ENCODE results near the gene RAPGEF1. TPM values are rescaled to one million over a fixed set of nuclear protein-coding genes. Genes with fewer than 3 reads are reported as not detected.
"Not testable (repeated sequence)": the region's sequence is repeated elsewhere in the genome, so short reads cannot be mapped to it uniquely, and the experiment has no call there.

Gene RAPGEF1
- total and polyA plus RNA-seq, 7 donors, result 72.3 to 319 (median 268) TPM

DNA sequence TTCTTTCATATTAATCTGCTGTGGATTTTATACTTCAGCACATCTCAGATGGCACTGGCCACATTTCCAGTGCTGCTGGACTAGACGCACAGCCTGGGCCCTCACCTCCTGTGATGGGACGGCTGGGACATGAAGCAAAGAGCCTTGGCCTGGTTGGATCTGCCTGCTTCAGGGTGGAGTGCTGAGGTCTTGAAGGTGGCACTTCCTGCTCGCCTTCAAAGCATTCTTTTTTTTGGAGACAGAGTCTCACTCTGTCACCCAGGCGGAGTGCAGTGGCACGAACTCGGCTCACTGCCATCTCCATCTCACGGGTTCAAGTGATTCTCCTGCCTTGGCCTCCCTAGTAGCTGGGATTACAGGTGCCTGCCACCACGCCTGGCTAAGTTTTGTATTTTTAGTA lies 73.1 kb downstream of the RAPGEF1 start:
- H3K4me1 ChIP-seq, result peaks cover 54% of the 10 kb centered on the region
- DNase-seq, result no peak
- H3K36me3 ChIP-seq (ENCODE audit: insufficient read depth in 1 of 2, low read depth in 1 of 2), result no peaks in the 10 kb centered on the region
- 94 to 96% (median 94%) methylated on average over 8 of the region's 8 CpGs for WGBS, 3 donors
- ATAC-seq, result no peak
- no peaks in the 10 kb centered on the region for H3K27me3 ChIP-seq (ENCODE audit: insufficient read depth in 3 of 3, low read length in 2 of 3)
- intact Hi-C loops (cut with DNase I), result no loop called here
- H3K9me3 ChIP-seq, result no peaks in the 10 kb centered on the region
- TF ChIP-seq, protein P1, sequence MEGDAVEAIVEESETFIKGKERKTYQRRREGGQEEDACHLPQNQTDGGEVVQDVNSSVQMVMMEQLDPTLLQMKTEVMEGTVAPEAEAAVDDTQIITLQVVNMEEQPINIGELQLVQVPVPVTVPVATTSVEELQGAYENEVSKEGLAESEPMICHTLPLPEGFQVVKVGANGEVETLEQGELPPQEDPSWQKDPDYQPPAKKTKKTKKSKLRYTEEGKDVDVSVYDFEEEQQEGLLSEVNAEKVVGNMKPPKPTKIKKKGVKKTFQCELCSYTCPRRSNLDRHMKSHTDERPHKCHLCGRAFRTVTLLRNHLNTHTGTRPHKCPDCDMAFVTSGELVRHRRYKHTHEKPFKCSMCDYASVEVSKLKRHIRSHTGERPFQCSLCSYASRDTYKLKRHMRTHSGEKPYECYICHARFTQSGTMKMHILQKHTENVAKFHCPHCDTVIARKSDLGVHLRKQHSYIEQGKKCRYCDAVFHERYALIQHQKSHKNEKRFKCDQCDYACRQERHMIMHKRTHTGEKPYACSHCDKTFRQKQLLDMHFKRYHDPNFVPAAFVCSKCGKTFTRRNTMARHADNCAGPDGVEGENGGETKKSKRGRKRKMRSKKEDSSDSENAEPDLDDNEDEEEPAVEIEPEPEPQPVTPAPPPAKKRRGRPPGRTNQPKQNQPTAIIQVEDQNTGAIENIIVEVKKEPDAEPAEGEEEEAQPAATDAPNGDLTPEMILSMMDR (IDR thresholded peaks at IDR 0.05), result no peak
- no peak overlapping the region for H3K4me3 ChIP-seq
- peak overlapping the region; percentile 64 for H3K27ac ChIP-seq

DNA sequence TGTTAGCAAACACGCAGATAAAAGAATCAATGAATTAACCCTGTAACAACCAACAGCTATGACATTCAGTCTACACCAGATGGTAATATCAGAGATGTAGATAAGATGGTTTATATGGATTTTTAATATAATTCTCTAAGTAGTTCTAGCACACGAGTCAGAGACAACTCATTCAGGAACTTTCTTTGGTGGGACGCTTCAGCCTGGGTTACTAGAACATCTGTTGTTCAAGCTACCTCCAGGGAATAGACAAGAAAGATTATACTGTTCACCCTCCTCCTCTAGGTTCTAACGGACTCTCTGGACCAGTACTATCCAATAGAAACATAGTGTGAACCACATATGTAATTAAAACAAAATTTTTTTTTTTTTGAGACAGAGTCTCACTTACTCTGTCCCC lies 73.8 kb downstream of the RAPGEF1 start:
- Histone ChIP-seq H3K4me1 (peaks cover 49% of the 10 kb centered on the region), H3K27ac (no peak overlapping the region)
- intact Hi-C loops (cut with DNase I), result no loop called here

DNA sequence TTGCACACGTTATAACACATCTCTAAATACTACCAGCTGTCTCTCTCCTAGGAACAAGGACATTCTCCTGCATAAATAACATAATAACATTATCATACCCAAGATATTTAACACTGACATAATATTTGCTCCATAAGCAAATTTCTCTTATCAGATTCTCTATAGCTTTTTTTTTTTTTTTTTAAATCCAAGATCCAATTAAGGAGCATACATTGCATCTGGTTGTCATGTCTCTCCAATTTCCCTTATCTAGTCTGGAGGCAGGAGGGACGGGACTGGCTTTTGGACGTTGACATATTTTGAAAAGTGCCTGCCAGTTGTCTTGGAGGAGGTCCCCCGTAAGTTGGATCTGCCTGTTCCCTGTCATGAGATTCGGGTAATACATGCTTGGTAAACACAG lies 76.6 kb downstream of the RAPGEF1 start:
- Histone ChIP-seq H3K27me3 (ENCODE audit: insufficient read depth in 3 of 3, low read length in 2 of 3) (no peaks in the 10 kb centered on the region), H3K36me3 (ENCODE audit: insufficient read depth in 1 of 2, low read depth in 1 of 2) (no peaks in the 10 kb centered on the region), H3K27ac (no peak overlapping the region), H3K4me1 (peaks cover 46% of the 10 kb centered on the region), H3K9me3 (no peaks in the 10 kb centered on the region), H3K4me3 (no peak overlapping the region)
- ATAC-seq (no peak), DNase-seq (no peak)
- 37 to 59% (median 47%) methylated on average over 5 of the region's 5 CpGs for WGBS, 3 donors
- intact Hi-C loops (cut with DNase I), result loop anchor here in 1 of 2 donors (5.0 kb wide), 1 partner anchor 41 kb away; no protein-coding TSS in a partner anchor
- TF ChIP-seq, protein P1 (IDR thresholded peaks at IDR 0.05), result no peak

More for the DNA sequence above, 73.8 kb downstream of the RAPGEF1 start:
- DNase-seq (no peak), ATAC-seq (no peak)
- TF ChIP-seq, protein P1 (IDR thresholded peaks at IDR 0.05), result no peak
- Histone ChIP-seq H3K36me3 (ENCODE audit: insufficient read depth in 1 of 2, low read depth in 1 of 2) (no peaks in the 10 kb centered on the region), H3K4me3 (no peak overlapping the region), H3K9me3 (no peaks in the 10 kb centered on the region), H3K27me3 (ENCODE audit: insufficient read depth in 3 of 3, low read length in 2 of 3) (no peaks in the 10 kb centered on the region)
- 50 to 65% (median 50%) methylated on average over 4 of the region's 4 CpGs for WGBS, 3 donors

DNA sequence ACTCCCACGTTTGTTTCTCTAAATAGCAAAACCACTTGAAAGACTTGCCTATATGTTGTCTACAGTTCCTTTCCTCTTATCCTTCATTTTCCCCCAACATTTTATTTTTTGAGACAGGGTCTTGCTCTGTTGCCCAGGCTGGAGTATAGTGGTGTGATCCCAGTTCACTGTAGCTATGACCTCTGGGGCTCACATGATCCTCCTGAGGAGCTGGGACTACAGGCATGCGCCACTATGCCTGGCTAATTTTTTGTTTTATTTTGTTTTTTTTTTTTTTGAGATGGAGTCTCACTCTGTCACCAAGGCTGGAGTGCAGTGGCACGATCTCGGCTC lies 77.6 kb downstream of the RAPGEF1 start:
- 74 to 90% (median 85%) methylated on average over 4 of the region's 4 CpGs for WGBS, 3 donors
- not testable (repeated sequence) for DNase-seq; H3K36me3 ChIP-seq (ENCODE audit: insufficient read depth in 1 of 2, low read depth in 1 of 2); H3K27me3 ChIP-seq (ENCODE audit: insufficient read depth in 3 of 3, low read length in 2 of 3); H3K4me3 ChIP-seq; ATAC-seq; H3K9me3 ChIP-seq
- intact Hi-C loops (cut with DNase I), result loop anchor here in 1 of 2 donors (5.0 kb wide), 1 partner anchor 40 kb away; no protein-coding TSS in a partner anchor
- peaks cover 46% of the 10 kb centered on the region for H3K4me1 ChIP-seq
- peak overlapping the region; percentile 1 for H3K27ac ChIP-seq

DNA sequence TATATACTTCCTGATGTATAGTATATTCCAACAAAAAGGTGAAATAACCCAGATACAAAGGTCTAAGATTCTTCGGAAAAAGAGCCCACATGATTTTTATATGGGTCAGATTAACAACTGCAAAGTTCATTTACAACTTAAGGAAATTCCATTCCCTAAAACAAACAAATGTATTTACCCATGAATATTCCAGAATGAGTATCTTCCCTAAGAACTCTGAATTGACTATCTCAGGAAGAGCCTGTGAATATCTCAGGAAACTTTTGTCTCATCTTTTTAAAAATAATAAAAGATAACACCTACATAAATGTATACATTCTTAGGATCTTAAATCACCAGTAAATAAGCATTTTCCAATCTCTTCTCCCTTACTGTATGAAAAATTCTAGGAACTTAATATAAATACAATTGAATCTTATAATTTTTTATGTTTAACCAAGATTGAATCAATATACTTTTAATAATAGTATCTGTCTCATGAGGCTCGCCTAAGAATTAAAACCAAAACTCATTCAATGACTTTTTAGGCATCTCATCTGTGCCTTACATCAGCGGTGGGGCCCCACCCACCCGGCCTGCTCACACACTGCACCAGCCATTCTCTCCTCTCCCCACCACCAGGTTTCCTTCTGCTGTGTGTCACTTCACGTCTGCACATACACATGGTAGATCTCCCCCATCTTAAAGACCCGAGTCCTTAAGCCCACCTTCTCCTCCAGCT lies 78.1 kb downstream of the RAPGEF1 start:
- no peaks in the 10 kb centered on the region for H3K27me3 ChIP-seq (ENCODE audit: insufficient read depth in 3 of 3, low read length in 2 of 3)
- TF ChIP-seq, protein P1 (IDR thresholded peaks at IDR 0.05), result no peak
- intact Hi-C loops (cut with DNase I), result loop anchor here in 1 of 2 donors (5.0 kb wide), 1 partner anchor 39 kb away; no protein-coding TSS in a partner anchor
- H3K4me1 ChIP-seq, result peaks cover 44% of the 10 kb centered on the region
- 77 to 87% (median 79%) methylated on average over 6 of the region's 6 CpGs for WGBS, 3 donors
- ATAC-seq (no peak), DNase-seq (no peak)
- H3K36me3 ChIP-seq (ENCODE audit: insufficient read depth in 1 of 2, low read depth in 1 of 2), result no peaks in the 10 kb centered on the region
- H3K9me3 ChIP-seq, result no peaks in the 10 kb centered on the region
- peak overlapping the region; percentile 1 for H3K27ac ChIP-seq
- H3K4me3 ChIP-seq, result no peak overlapping the region

All from psoas muscle (tissue), 8 donors.